Measurements from ENCODE around the gene IL18. TPM values are rescaled to one million over a fixed set of nuclear protein-coding genes. Genes with fewer than 3 reads are reported as not detected.
"Not testable (repeated sequence)": the region's sequence is repeated elsewhere in the genome, so short reads cannot be mapped to it uniquely, and the experiment has no call there.

The IL18 gene
- total and polyA plus RNA-seq, 4 donors: 3.3 to 18.2 (median 6.8) TPM

DNA sequence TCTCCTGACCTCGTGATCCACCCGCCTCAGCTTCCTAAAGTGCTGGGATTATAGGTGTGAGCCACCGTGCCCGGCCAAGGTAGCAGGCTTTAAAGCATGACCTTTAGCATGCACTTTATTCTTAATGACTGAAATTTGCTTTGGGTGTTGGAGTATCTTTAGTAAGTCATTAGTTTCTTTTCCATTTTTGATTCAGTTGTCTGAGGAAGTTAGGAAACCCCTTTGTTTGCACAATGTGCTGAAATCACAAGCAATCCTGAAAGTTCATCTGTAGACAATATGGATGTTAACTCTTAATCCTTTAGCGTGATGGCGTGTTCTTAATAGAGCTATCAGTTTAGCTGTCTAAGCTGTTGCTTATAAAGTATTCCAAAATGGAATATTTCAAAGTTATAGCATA lies 60.4 kb downstream of the IL18 start:
- WGBS (ENCODE audit: insufficient coverage): 100% methylated on average over 2 of the region's 6 CpGs
- no peaks in the 10 kb centered on the region for H3K36me3 ChIP-seq (ENCODE audit: control insufficient read depth, insufficient read depth, low read length)

DNA sequence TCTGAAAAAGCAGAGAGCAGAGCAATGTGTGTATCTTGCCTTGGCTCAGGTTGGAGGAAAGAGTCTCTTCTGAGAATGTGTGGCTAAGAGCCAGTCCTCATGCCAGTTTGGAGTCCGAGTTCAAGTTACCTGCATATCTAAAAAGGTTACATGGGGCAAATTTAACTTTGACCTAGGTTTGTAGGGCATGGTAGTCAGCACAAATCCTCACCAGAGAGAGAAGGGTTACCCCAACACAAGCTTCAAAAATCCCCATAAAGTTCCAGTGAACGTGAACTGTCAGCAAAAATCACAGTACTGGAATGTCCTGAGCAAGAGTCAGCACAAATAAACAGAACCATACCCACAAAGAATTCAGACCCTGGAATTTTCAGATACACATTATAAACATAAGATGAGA lies 63.4 kb downstream of the IL18 start:
- 40% methylated on average over 1 of the region's 2 CpGs for WGBS (ENCODE audit: insufficient coverage)
- Histone ChIP-seq H3K4me1 (ENCODE audit: control insufficient read depth, insufficient read depth, low read length) (no peaks in the 10 kb centered on the region), H3K27me3 (ENCODE audit: control insufficient read depth, insufficient read depth, low read length) (no peaks in the 10 kb centered on the region), H3K4me3 (ENCODE audit: low read depth, low read length) (no peak overlapping the region), H3K27ac (ENCODE audit: low read depth, low read length) (no peak overlapping the region), H3K36me3 (ENCODE audit: control insufficient read depth, insufficient read depth, low read length) (peaks cover 17% of the 10 kb centered on the region), H3K9me3 (ENCODE audit: control insufficient read depth, insufficient read depth, low read length) (no peaks in the 10 kb centered on the region)
- no peak for DNase-seq (ENCODE audit: low read depth in 4 of 6, low spot score in 6 of 6)

More for the DNA sequence above, 60.4 kb downstream of the IL18 start:
- Histone ChIP-seq H3K27me3 (ENCODE audit: control insufficient read depth, insufficient read depth, low read length) (no peaks in the 10 kb centered on the region), H3K27ac (ENCODE audit: low read depth, low read length) (no peak overlapping the region), H3K4me1 (ENCODE audit: control insufficient read depth, insufficient read depth, low read length) (no peaks in the 10 kb centered on the region), H3K4me3 (ENCODE audit: low read depth, low read length) (no peak overlapping the region), H3K9me3 (ENCODE audit: control insufficient read depth, insufficient read depth, low read length) (no peaks in the 10 kb centered on the region)
- no peak for DNase-seq (ENCODE audit: low read depth in 4 of 6, low spot score in 6 of 6)

DNA sequence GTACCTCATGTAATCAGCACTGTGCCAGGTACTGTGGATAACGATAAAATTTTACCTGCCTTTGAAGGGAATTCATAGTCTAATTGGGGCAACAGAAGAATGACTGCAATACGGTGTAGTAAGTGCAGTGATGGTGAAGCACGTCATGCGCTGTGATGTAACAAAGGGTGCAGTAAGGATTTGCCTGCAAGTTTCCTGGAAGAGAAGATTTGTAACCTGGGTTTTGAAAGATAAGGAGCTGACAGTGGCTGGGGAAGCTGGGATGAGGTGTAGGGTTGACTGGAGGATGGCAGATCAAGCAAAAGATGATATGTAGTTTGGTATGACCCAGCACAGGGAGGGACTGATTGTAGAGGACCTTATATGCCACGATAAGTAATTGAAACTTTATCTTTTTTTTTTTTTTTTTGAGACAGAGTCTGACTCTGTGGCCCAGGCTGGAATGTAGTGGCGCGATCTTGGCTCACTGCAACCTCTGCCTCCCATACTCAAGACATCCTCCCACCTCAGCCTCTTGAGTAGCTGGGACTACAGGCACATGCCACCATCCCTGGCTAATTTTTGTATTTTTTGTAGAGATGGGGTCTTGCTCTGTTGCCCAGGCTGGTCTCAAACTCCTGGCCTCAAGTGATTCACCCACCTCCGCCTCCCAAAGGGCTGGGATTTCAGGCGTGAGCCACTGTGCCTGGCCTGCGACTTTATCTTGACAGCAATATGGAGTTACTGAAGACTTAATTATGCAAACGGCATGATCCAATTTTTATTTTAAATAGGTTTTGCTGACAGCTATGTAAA lies 66.0 kb downstream of the IL18 start:
- H3K27ac ChIP-seq (ENCODE audit: low read depth, low read length): no peak overlapping the region
- WGBS (ENCODE audit: insufficient coverage): 92% methylated on average over 8 of the region's 11 CpGs
- no peak overlapping the region for H3K4me3 ChIP-seq (ENCODE audit: low read depth, low read length)
- DNase-seq (ENCODE audit: low read depth in 4 of 6, low spot score in 6 of 6): no peak
- H3K27me3 ChIP-seq (ENCODE audit: control insufficient read depth, insufficient read depth, low read length): no peaks in the 10 kb centered on the region
- peaks cover 25% of the 10 kb centered on the region for H3K36me3 ChIP-seq (ENCODE audit: control insufficient read depth, insufficient read depth, low read length)
- no peaks in the 10 kb centered on the region for H3K9me3 ChIP-seq (ENCODE audit: control insufficient read depth, insufficient read depth, low read length)
- no peaks in the 10 kb centered on the region for H3K4me1 ChIP-seq (ENCODE audit: control insufficient read depth, insufficient read depth, low read length)

DNA sequence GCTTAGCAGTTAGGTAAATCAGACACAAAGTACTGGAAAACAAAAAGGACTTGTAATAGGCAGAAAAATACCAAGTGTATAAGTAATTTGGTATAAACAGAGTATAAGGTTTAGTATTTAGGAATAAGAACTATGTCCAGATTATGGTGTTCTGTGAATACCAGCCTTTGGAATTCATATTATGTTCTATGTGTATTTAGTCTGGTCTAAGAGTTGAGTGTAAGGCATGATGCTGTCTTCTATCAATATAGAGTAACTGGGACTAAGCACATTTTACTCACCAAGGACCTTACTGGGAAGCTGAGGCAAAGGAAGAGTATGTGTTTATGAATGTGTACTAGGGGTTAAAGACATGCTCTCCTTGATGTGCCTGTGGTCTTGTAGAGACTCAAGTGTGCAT lies 67.7 kb downstream of the IL18 start:
- no peaks in the 10 kb centered on the region for H3K4me1 ChIP-seq (ENCODE audit: control insufficient read depth, insufficient read depth, low read length)
- H3K27ac ChIP-seq (ENCODE audit: low read depth, low read length): no peak overlapping the region
- H3K4me3 ChIP-seq (ENCODE audit: low read depth, low read length): no peak overlapping the region
- no peaks in the 10 kb centered on the region for H3K27me3 ChIP-seq (ENCODE audit: control insufficient read depth, insufficient read depth, low read length)
- H3K9me3 ChIP-seq (ENCODE audit: control insufficient read depth, insufficient read depth, low read length): no peaks in the 10 kb centered on the region
- no peak for DNase-seq (ENCODE audit: low read depth in 4 of 6, low spot score in 6 of 6)
- peaks cover 32% of the 10 kb centered on the region for H3K36me3 ChIP-seq (ENCODE audit: control insufficient read depth, insufficient read depth, low read length)

DNA sequence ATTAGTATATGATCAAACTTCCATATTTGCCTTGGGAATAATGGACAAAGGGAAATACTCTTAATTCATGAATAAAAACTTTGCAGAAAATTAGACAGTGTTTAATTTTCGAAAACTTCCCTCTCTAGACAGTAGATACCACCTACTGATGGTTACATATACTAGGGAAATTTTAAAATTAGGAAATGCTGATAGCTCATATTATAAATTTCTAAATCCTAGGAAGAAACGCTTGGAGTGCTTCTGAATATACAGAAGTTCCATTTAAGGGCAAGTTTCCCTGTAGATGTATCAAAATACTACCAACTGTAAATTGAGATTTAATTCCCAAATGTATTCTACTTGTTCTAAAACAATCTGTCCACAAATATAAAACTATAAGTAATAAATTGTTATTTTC lies 68.6 kb downstream of the IL18 start:
- not testable (repeated sequence) for H3K4me1 ChIP-seq (ENCODE audit: control insufficient read depth, insufficient read depth, low read length); H3K4me3 ChIP-seq (ENCODE audit: low read depth, low read length); H3K27ac ChIP-seq (ENCODE audit: low read depth, low read length); H3K27me3 ChIP-seq (ENCODE audit: control insufficient read depth, insufficient read depth, low read length); DNase-seq (ENCODE audit: low read depth in 4 of 6, low spot score in 6 of 6); H3K9me3 ChIP-seq (ENCODE audit: control insufficient read depth, insufficient read depth, low read length)
- WGBS (ENCODE audit: insufficient coverage): no CpG with 5 or more reads among the region's 2 CpGs
- peaks cover 39% of the 10 kb centered on the region for H3K36me3 ChIP-seq (ENCODE audit: control insufficient read depth, insufficient read depth, low read length)

Small RNA genes within 50 kb of the gene (small RNA-seq; reads per million reads assigned to genes)
- not detected for gene MRPS36P4 (ENCODE audit: low replicate concordance)

Other genes with a start within 250 kb of the IL18 start
- gene C11orf52, start 245.2 kb downstream of the IL18 start, total RNA-seq: under 1 TPM in 1 of 2 donors, not detected in 1; 0.88 TPM
- gene C11orf52, start 245.2 kb downstream of the IL18 start, polyA plus RNA-seq (ENCODE audit: insufficient read length in 2 of 2): under 1 TPM; 0.46 to 0.81 TPM
- 10 to 100 TPM; 48.5 to 66.4 TPM for gene DIXDC1, start 226.8 kb downstream of the IL18 start, total RNA-seq
- gene DIXDC1, start 226.8 kb downstream of the IL18 start, polyA plus RNA-seq (ENCODE audit: insufficient read length in 2 of 2): 10 to 100 TPM; 31.5 to 34.1 TPM
- 10 to 100 TPM; 36.5 to 58.3 TPM for gene DLAT, start 138.7 kb downstream of the IL18 start, total RNA-seq
- 10 to 100 TPM; 39.1 to 53.1 TPM for gene DLAT, start 138.7 kb downstream of the IL18 start, polyA plus RNA-seq (ENCODE audit: insufficient read length in 2 of 2)
- 10 to 100 TPM in 1 of 2 donors, 1 to 10 TPM in 1; 5.4 to 12.9 TPM for gene PIH1D2, start 90.1 kb downstream of the IL18 start, total RNA-seq
- 1 to 10 TPM; 5.3 to 9.3 TPM for gene PIH1D2, start 90.1 kb downstream of the IL18 start, polyA plus RNA-seq (ENCODE audit: insufficient read length in 2 of 2)
- 10 to 100 TPM; 24.8 to 36.4 TPM for gene NKAPD1, start 89.8 kb downstream of the IL18 start, total RNA-seq
- gene NKAPD1, start 89.8 kb downstream of the IL18 start, polyA plus RNA-seq (ENCODE audit: insufficient read length in 2 of 2): 10 to 100 TPM; 37.3 to 48.1 TPM
- 100 to 1,000 TPM in 1 of 2 donors, 10 to 100 TPM in 1; 73.3 to 122 TPM for gene TIMM8B, start 77.3 kb downstream of the IL18 start, total RNA-seq
- 10 to 100 TPM; 74.7 to 80.2 TPM for gene TIMM8B, start 77.3 kb downstream of the IL18 start, polyA plus RNA-seq (ENCODE audit: insufficient read length in 2 of 2)
- gene SDHD, start 77.2 kb downstream of the IL18 start, total RNA-seq: 100 to 1,000 TPM in 1 of 2 donors, 10 to 100 TPM in 1; 93.9 to 125 TPM
- gene SDHD, start 77.2 kb downstream of the IL18 start, polyA plus RNA-seq (ENCODE audit: insufficient read length in 2 of 2): 10 to 100 TPM; 72.5 to 75.6 TPM
- under 1 TPM; 0.17 to 0.99 TPM for gene TEX12, start 3.3 kb upstream of the IL18 start, total RNA-seq
- gene TEX12, start 3.3 kb upstream of the IL18 start, polyA plus RNA-seq (ENCODE audit: insufficient read length in 2 of 2): under 1 TPM in 1 of 2 donors, not detected in 1; 0.14 TPM
- 10 to 100 TPM; 15.9 to 16.2 TPM for gene BCO2, start 11.4 kb upstream of the IL18 start, total RNA-seq
- gene BCO2, start 11.4 kb upstream of the IL18 start, polyA plus RNA-seq (ENCODE audit: insufficient read length in 2 of 2): 10 to 100 TPM in 1 of 2 donors, 1 to 10 TPM in 1; 8.2 to 12.3 TPM
- 10 to 100 TPM; 49.0 to 50.2 TPM for gene PTS, start 62.3 kb upstream of the IL18 start, total RNA-seq
- gene PTS, start 62.3 kb upstream of the IL18 start, polyA plus RNA-seq (ENCODE audit: insufficient read length in 2 of 2): 10 to 100 TPM; 96.2 to 97.1 TPM
- not detected for gene PLET1, start 96.8 kb upstream of the IL18 start, total RNA-seq
- under 1 TPM in 1 of 2 donors, not detected in 1; 0.15 TPM for gene PLET1, start 96.8 kb upstream of the IL18 start, polyA plus RNA-seq (ENCODE audit: insufficient read length in 2 of 2)

Measured in spinal cord (tissue), 10 donors.